ENCODE results near the gene HCK.

DNA sequence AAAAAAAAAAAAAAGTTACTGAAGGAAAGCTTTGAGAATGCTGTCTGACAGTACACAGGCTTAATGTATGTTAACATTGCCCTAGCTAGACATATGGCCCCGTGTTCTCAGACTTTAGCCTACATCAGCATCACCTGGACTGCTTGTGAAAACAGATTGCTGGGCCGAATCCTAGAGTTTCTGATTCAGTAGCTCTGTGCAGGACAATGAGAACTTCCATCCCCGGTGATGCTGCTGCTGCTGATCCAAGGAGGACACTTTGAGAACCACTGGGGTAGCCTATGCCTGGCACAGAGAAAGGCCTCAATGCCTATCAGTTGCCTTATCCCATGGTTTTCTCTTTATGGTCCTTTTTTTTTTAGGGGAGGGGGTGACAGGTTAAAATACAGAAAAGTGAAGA is 1.6 kb downstream of the HCK start:
- TF ChIP-seq ZBTB7A (tag by site-specific recombination; IDR thresholded peaks at IDR 0.05; ENCODE audit: low read depth) (no peak), REPIN1 (tag by site-specific recombination; IDR thresholded peaks at IDR 0.05; ENCODE audit: low read depth) (no peak), TCF7L2 (IDR thresholded peaks at IDR 0.05; ENCODE audit: borderline replicate concordance, low read depth, low read length) (no peak), ZNF629 (tag by site-specific recombination; IDR thresholded peaks at IDR 0.05) (no peak), HOXD13 (CRISPR knock-in tag; IDR thresholded peaks at IDR 0.05; ENCODE audit: borderline replicate concordance) (no peak), FEZF1 (tag by site-specific recombination; IDR thresholded peaks at IDR 0.05) (no peak), ZNF184 (tag by site-specific recombination; IDR thresholded peaks at IDR 0.05) (no peak), ZFP37 (tag by site-specific recombination; IDR thresholded peaks at IDR 0.05) (no peak)
- TF ChIP-seq, protein P1, sequence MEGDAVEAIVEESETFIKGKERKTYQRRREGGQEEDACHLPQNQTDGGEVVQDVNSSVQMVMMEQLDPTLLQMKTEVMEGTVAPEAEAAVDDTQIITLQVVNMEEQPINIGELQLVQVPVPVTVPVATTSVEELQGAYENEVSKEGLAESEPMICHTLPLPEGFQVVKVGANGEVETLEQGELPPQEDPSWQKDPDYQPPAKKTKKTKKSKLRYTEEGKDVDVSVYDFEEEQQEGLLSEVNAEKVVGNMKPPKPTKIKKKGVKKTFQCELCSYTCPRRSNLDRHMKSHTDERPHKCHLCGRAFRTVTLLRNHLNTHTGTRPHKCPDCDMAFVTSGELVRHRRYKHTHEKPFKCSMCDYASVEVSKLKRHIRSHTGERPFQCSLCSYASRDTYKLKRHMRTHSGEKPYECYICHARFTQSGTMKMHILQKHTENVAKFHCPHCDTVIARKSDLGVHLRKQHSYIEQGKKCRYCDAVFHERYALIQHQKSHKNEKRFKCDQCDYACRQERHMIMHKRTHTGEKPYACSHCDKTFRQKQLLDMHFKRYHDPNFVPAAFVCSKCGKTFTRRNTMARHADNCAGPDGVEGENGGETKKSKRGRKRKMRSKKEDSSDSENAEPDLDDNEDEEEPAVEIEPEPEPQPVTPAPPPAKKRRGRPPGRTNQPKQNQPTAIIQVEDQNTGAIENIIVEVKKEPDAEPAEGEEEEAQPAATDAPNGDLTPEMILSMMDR (tag by site-specific recombination; IDR thresholded peaks at IDR 0.05): no peak

Data from HEK293 (cell line).